ENCODE measurements around the gene MSI2. TPM values are rescaled to one million over a fixed set of nuclear protein-coding genes. Genes with fewer than 3 reads are reported as not detected.

MSI2 gene
- total RNA-seq, 1 donor from 2014 or later: 75.5 TPM

GRCh38 chr17:57313097-57313835 lies 56.9 kb downstream of the MSI2 start:
- Mint-ChIP-seq H3K4me3 (ENCODE audit: unreplicated experiment) (no peak overlapping the region), H3K27me3 (ENCODE audit: unreplicated experiment) (no peaks in the 10 kb centered on the region), H3K36me3 (ENCODE audit: unreplicated experiment) (peaks cover 10% of the 10 kb centered on the region), H3K9me3 (ENCODE audit: unreplicated experiment) (no peaks in the 10 kb centered on the region), H3K27ac (ENCODE audit: unreplicated experiment) (no peak overlapping the region), H3K4me1 (ENCODE audit: unreplicated experiment) (peaks cover 13% of the 10 kb centered on the region)
- DNase-seq (ENCODE audit: extremely low spot score, unreplicated experiment): no peak
- TF ChIP-seq CTCF (IDR thresholded peaks at IDR 0.05): no peak

- H3K9me3 Mint-ChIP-seq (ENCODE audit: unreplicated experiment): no peaks in the 10 kb centered on the region
- no peak overlapping the region for H3K27ac Mint-ChIP-seq (ENCODE audit: unreplicated experiment)
- H3K27me3 Mint-ChIP-seq (ENCODE audit: unreplicated experiment): no peaks in the 10 kb centered on the region
- DNase-seq (ENCODE audit: extremely low spot score, unreplicated experiment): no peak
- peaks cover 10% of the 10 kb centered on the region for H3K36me3 Mint-ChIP-seq (ENCODE audit: unreplicated experiment)
- H3K4me3 Mint-ChIP-seq (ENCODE audit: unreplicated experiment): no peak overlapping the region
- no peak for TF ChIP-seq CTCF (IDR thresholded peaks at IDR 0.05)
- H3K4me1 Mint-ChIP-seq (ENCODE audit: unreplicated experiment): peaks cover 13% of the 10 kb centered on the region
These were observed 59.0 kb downstream of the MSI2 start for GRCh38 chr17:57315061-57316015.

GRCh38 chr17:57316361-57316760 lies 60.0 kb downstream of the MSI2 start:
- Mint-ChIP-seq H3K27ac (ENCODE audit: unreplicated experiment) (no peak overlapping the region), H3K9me3 (ENCODE audit: unreplicated experiment) (no peaks in the 10 kb centered on the region), H3K36me3 (ENCODE audit: unreplicated experiment) (peaks cover 4% of the 10 kb centered on the region), H3K4me3 (ENCODE audit: unreplicated experiment) (no peak overlapping the region), H3K27me3 (ENCODE audit: unreplicated experiment) (no peaks in the 10 kb centered on the region), H3K4me1 (ENCODE audit: unreplicated experiment) (peaks cover 13% of the 10 kb centered on the region)
- no peak for DNase-seq (ENCODE audit: extremely low spot score, unreplicated experiment)
- TF ChIP-seq CTCF (IDR thresholded peaks at IDR 0.05): no peak

DNA sequence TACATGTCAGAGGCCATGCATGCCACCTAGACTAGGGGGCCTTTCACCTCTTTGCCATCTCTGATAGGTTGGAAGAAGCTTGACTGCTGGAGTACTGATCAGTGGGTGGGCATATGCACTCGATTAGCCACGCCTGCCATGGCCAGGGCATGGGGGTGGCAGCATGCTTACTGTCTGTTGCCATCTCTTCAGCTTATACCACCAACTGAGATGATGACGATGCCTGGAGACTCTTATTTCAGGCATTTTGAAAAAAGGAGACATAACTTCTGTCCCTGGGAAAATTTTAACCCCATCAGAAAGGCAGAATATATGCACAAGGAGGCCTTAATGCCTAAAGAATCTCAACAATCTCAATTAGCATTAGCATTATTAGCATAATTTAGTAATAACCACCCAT lies 60.8 kb downstream of the MSI2 start:
- Mint-ChIP-seq H3K27ac (ENCODE audit: unreplicated experiment) (no peak overlapping the region), H3K4me3 (ENCODE audit: unreplicated experiment) (no peak overlapping the region), H3K36me3 (ENCODE audit: unreplicated experiment) (peaks cover 4% of the 10 kb centered on the region), H3K4me1 (ENCODE audit: unreplicated experiment) (peaks cover 10% of the 10 kb centered on the region), H3K9me3 (ENCODE audit: unreplicated experiment) (no peaks in the 10 kb centered on the region), H3K27me3 (ENCODE audit: unreplicated experiment) (no peaks in the 10 kb centered on the region)
- TF ChIP-seq CTCF (IDR thresholded peaks at IDR 0.05): no peak
- no peak for DNase-seq (ENCODE audit: extremely low spot score, unreplicated experiment)

DNA sequence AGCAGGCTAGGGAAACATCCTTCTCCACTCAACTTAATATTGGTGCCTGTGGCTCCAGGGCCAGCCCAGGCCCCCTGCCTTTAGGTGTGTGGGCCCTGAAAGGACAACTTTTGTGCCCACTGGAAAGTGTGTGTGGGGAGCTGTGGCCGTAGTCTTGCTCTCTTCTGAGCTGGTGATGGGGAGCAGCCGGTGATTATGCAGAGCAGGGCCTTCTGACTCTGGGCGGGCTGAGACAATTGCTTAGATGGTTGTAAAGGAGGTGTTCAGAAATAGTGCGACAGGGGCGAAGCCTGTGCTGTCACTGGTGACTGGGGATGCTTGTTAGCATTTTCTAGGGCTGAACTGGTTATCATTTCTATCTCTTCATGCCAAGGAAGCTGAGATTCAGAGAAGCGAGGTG lies 62.6 kb downstream of the MSI2 start:
- Mint-ChIP-seq H3K9me3 (ENCODE audit: unreplicated experiment) (no peaks in the 10 kb centered on the region), H3K36me3 (ENCODE audit: unreplicated experiment) (peaks cover 6% of the 10 kb centered on the region), H3K4me3 (ENCODE audit: unreplicated experiment) (no peak overlapping the region), H3K4me1 (ENCODE audit: unreplicated experiment) (no peaks in the 10 kb centered on the region), H3K27ac (ENCODE audit: unreplicated experiment) (no peak overlapping the region), H3K27me3 (ENCODE audit: unreplicated experiment) (no peaks in the 10 kb centered on the region)
- no peak for TF ChIP-seq CTCF (IDR thresholded peaks at IDR 0.05)
- DNase-seq (ENCODE audit: extremely low spot score, unreplicated experiment): no peak

Data from osteocyte (in vitro differentiated cells).